Naive B cell (primary cell): Measurements from ENCODE around the gene USP25. TPM values are rescaled to one million over a fixed set of nuclear protein-coding genes. Genes with fewer than 3 reads are reported as not detected.

Experiments used
- ATAC-seq, 2 donors: fragments of 150-1000 bp; cut with Tn5 transposase; 2 replicates each; pipeline ENCODE4 v1.10.0; 2021; ENCODE audit warnings: low read depth in 2 of 2, mild to moderate bottlenecking in 2 of 2, moderate library complexity in 2 of 2
- DNase-seq: peaks from one replicate; pipeline ENCODE4 v3.0.0; 2022
- H3K27ac Mint-ChIP-seq, 6 donors: one replicate each; pipeline ENCODE4 v1.8.0; 2020 to 2022; ENCODE audit warnings: mild to moderate bottlenecking in 6 of 6, mixed read lengths in 6 of 6, moderate library complexity in 5 of 6, inconsistent platforms in 2 of 6
- H3K27me3 Mint-ChIP-seq, 3 donors: one replicate each; pipeline ENCODE4 v1.8.0; 2021 to 2022; ENCODE audit warnings: mixed read lengths in 3 of 3, mild to moderate bottlenecking in 1 of 3
- H3K36me3 Mint-ChIP-seq, 2 donors: one replicate each; pipeline ENCODE4 v1.8.0; 2020 to 2022; ENCODE audit warnings: mixed read lengths in 2 of 2, inconsistent platforms in 1 of 2, mild to moderate bottlenecking in 1 of 2
- H3K4me1 Mint-ChIP-seq, 3 donors: one replicate each; pipeline ENCODE4 v1.8.0; 2020 to 2022; ENCODE audit warnings: mixed read lengths in 3 of 3, inconsistent platforms in 1 of 3, mild to moderate bottlenecking in 1 of 3, moderate library complexity in 1 of 3
- H3K4me3 Mint-ChIP-seq, 8 donors: one replicate each; pipeline ENCODE4 v1.8.0; 2020 to 2022; ENCODE audit warnings: mild to moderate bottlenecking in 8 of 8, mixed read lengths in 8 of 8, moderate library complexity in 8 of 8, inconsistent platforms in 2 of 8
- H3K9me3 Mint-ChIP-seq, 7 donors: one replicate each; pipeline ENCODE4 v1.8.0; 2020 to 2022; ENCODE audit warnings: mixed read lengths in 7 of 7, mild to moderate bottlenecking in 5 of 7, inconsistent platforms in 2 of 7, moderate library complexity in 1 of 7
- polyA plus RNA-seq, 6 donors: library from polyadenylated mRNA; unstranded; fragments of 300-500 nt; fragmentation: Illumina TruSeq; gene quantifications; one replicate each; pipeline ENCODE4 v1.2.3, GENCODE V29; 2021; ENCODE audit warnings: low read depth in 6 of 6

Gene USP25
- polyA plus RNA-seq, 6 donors from 2014 or later = 9.7 to 19.7 (median 13.3) TPM

DNA sequence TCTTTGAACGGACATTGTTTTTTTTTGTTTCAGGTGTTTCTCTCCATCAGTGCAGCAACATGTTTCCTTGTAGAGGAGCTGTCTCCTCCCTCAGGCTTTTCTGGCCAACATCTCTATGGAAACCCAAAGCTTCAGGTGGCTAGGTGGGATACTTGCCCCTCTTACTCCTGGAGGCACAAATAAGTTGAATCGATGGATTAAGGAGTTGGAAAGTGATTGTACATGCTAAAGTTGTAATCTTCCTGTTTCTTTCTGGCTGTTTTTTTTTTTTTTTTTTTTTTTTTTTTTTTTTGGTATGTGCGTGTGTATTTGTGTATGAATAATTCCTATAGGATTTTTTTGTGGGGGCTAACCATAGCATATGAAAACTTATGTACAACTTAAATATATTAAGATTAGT, 10.6 kb downstream of the USP25 start:
- peaks cover 0 to 9% of the 10 kb centered on the region in 2 donors for H3K36me3 Mint-ChIP-seq
- peaks cover 54 to 89% (median 88%) of the 10 kb centered on the region in 3 donors for H3K4me1 Mint-ChIP-seq
- peak overlapping the region in 1 of 8 donors; percentile 41 for H3K4me3 Mint-ChIP-seq
- peak overlapping the region in 1 of 6 donors; percentile 19 for H3K27ac Mint-ChIP-seq
- no peaks in the 10 kb centered on the region for H3K9me3 Mint-ChIP-seq
- DNase-seq = no peak
- ATAC-seq = no peak
- no peaks in the 10 kb centered on the region for H3K27me3 Mint-ChIP-seq

DNA sequence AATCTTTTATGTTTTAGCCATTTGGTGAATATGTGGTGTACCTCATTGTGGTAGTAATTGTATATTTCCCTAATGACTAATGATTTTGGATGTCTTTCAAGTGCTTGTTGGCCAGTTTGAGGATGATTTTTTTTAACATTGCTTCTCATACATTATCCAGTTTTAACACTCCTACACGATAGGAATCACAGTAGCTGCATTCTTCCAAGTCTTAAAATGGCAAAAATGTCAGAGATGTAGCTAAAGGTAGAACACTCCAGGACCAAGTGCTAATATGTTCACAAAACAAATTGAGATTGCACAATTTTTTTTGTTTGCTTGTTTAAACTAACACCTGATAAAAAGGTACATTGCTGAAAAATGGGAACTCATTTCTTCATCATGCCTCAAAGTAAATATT, 11.7 kb downstream of the USP25 start:
- H3K27ac Mint-ChIP-seq = peak overlapping the region in 2 of 6 donors; percentile 16 to 67
- peaks cover 53 to 87% (median 82%) of the 10 kb centered on the region in 3 donors for H3K4me1 Mint-ChIP-seq
- H3K9me3 Mint-ChIP-seq = peaks cover 0 to 1% (median 0%) of the 10 kb centered on the region in 7 donors
- H3K4me3 Mint-ChIP-seq = no peak overlapping the region
- H3K27me3 Mint-ChIP-seq = no peaks in the 10 kb centered on the region
- ATAC-seq = no peak
- DNase-seq = no peak
- H3K36me3 Mint-ChIP-seq = peaks cover 0 to 14% of the 10 kb centered on the region in 2 donors

DNA sequence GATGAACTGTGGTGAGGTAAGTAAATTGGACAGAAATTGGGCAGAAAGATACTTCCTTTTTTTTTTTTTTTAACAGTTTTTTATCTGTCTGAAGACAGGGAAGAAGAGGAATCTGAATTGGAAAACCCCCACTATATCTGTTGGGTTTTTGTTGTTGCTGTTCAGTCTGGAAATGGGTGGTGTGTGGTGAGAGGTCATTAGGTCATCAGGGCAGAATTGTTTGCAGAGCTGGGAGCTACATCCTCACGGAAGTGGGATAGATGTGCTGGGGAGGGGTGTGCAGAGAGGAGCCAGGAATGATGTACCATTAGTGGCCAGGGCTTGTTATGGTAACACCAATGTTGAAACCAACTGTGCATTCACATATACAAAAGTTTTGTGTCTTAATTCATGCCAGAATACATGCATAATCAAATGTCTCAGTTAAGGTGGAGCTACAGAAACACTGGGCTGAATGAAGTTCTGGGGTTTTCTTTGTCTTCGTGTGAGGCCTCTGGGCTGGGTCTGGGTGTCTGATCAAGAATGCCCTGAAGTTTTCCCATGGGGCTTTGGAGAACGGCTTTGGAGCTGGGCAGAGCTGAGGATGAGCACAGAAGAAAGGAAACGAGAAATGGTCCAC, 12.4 kb downstream of the USP25 start:
- Mint-ChIP-seq H3K36me3 (peaks cover 0 to 14% of the 10 kb centered on the region in 2 donors), H3K27ac (peak overlapping the region in 5 of 6 donors; percentile 60 to 93 (median 67)), H3K27me3 (no peaks in the 10 kb centered on the region), H3K9me3 (peaks cover 0 to 1% (median 0%) of the 10 kb centered on the region in 7 donors), H3K4me1 (peaks cover 49 to 82% (median 80%) of the 10 kb centered on the region in 3 donors), H3K4me3 (peak overlapping the region in 1 of 8 donors; percentile 36)
- DNase-seq (no peak), ATAC-seq (no peak)

DNA sequence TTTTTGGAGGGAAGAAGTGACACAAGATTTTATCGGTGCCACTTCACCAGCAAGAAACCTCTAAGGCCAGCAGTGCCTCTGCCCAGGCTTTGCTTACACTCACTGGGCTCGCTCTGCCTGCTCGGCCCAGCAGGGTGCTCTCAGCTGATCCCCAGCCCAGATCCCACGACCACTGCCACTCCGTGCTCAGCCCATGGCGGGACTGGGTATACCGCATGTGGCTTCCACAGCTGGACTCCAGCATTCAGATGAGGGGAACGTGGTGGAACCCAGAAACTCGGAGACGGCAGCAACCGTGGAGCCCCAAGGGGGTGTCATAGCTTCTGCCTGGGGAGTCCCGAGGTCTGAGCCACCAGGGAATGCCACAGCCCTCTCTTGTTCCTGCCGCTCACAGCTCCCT, 12.9 kb downstream of the USP25 start:
- no peak overlapping the region for H3K4me3 Mint-ChIP-seq

DNA sequence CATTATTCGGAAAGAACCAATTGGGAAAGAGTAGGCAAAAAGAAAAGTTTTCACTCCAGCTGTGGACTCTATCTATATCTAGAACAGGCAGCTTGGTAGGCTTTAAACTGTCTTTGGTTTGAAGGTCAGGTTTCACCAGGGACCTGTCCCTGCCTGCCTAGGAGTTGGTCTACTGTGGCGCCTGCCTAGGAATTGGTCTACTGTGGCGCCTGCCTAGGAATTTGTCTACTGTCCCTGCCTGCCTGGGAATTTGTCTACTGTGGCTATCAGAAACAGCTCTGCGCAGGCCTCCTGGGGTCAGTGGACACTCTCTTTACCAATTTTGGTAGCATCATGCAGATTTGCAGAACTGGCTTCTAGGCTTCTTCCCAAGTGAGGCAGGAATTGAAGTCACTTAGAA, 13.8 kb downstream of the USP25 start:
- Mint-ChIP-seq H3K4me3 (peak overlapping the region in 1 of 8 donors; percentile 25), H3K9me3 (peaks cover 0 to 1% (median 0%) of the 10 kb centered on the region in 7 donors), H3K4me1 (peaks cover 47 to 85% (median 79%) of the 10 kb centered on the region in 3 donors), H3K27me3 (no peaks in the 10 kb centered on the region), H3K36me3 (peaks cover 0 to 9% of the 10 kb centered on the region in 2 donors), H3K27ac (peak overlapping the region in 3 of 6 donors; percentile 21 to 60 (median 29))
- ATAC-seq (no peak), DNase-seq (no peak)

More for the DNA sequence above, 12.9 kb downstream of the USP25 start:
- ATAC-seq (no peak), DNase-seq (no peak)
- Mint-ChIP-seq H3K27ac (peak overlapping the region in 1 of 6 donors; percentile 21), H3K9me3 (peaks cover 0 to 1% (median 0%) of the 10 kb centered on the region in 7 donors), H3K27me3 (no peaks in the 10 kb centered on the region), H3K36me3 (peaks cover 0 to 14% of the 10 kb centered on the region in 2 donors), H3K4me1 (peaks cover 49 to 83% (median 81%) of the 10 kb centered on the region in 3 donors)

DNA sequence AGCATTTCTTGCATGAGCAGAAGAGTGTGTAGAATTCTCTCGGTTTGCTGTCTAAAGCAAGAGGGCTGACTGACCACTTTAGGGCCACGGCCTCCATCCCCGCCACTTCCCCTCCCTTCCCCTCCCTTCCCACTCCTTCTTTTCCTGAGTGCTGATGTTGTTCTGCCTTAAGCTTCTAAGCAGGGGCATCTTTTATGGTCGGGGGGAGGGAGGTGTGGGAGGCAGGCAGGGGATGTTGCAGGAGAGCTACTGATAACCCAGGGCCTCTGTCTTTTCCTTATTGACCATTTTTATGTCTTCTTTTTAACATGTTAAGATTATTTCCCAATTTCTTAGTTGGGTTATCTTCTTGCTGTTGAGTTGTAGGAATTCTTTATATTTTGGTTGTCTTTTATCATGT, 15.1 kb downstream of the USP25 start:
- Mint-ChIP-seq H3K27ac (peak overlapping the region in 1 of 6 donors; percentile 85), H3K9me3 (peaks cover 0 to 1% (median 0%) of the 10 kb centered on the region in 7 donors), H3K4me1 (peaks cover 47 to 85% (median 79%) of the 10 kb centered on the region in 3 donors), H3K4me3 (no peak overlapping the region), H3K36me3 (peaks cover 0 to 15% of the 10 kb centered on the region in 2 donors), H3K27me3 (no peaks in the 10 kb centered on the region)
- DNase-seq (no peak), ATAC-seq (no peak)

DNA sequence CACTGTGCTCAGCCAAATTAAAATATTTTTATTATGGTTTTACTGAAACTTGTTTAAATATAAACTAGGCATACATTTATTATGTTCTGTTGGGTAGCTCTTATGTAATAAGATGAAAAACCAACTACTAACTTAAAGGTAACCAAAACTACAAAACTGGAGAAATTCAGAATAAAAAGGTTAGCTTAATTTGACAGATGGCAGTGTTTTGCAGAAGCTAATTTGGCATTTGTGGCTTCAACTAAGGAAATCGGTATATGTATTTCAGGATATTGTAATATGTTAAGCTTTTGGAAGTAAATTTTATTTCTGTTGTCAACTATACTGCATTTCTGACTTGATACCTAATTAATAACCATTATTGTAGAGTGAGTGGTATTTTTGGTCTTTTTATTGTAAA, 18.8 kb downstream of the USP25 start:
- Mint-ChIP-seq H3K4me1 (peaks cover 46 to 82% (median 75%) of the 10 kb centered on the region in 3 donors), H3K27me3 (no peaks in the 10 kb centered on the region), H3K4me3 (no peak overlapping the region), H3K27ac (peak overlapping the region in 2 of 6 donors; percentile 11 to 59), H3K36me3 (peaks cover 0 to 11% of the 10 kb centered on the region in 2 donors), H3K9me3 (peaks cover 0 to 1% (median 0%) of the 10 kb centered on the region in 7 donors)
- ATAC-seq (no peak), DNase-seq (no peak)

DNA sequence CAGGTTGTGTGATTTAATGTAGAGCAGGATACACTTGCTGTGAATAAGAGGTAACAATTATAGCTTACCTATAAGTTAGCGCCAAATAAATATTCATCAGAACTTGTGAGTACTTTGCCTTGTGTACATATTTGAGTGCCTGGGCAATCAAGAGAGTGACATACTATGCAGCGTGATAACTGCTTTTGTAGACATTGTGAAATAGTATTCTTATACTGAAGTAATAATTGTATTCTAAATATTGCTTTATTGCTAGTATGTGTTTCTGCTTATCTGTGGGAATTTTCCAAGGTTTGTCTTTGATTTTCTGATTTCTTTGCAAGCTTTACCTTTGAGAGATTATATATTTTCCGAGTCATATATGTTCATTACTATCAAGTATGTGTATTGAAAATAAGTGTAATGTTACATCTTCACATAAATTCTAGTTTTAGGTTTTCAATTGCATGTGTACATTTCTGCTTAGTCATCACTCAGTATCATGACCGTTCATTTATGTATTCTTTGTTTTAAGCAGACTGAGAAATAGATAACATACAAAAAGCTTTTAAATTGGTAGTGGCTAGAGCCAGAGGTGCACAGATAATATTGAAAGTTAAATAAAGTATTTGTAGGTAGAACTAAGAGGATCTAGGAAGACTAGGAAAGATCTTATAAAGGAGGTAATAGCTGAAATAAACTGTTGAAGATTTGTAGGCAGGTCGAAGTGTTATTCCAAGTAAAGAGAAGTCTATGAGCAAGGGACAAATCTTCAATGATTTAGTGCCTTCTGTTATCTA, 19.5 kb downstream of the USP25 start:
- peak overlapping the region in 1 of 8 donors; percentile 61 for H3K4me3 Mint-ChIP-seq
- H3K27me3 Mint-ChIP-seq = no peaks in the 10 kb centered on the region
- ATAC-seq (no peak), DNase-seq (no peak)
- peaks cover 46 to 82% (median 75%) of the 10 kb centered on the region in 3 donors for H3K4me1 Mint-ChIP-seq
- H3K27ac Mint-ChIP-seq = peak overlapping the region in 5 of 6 donors; percentile 13 to 65 (median 44)
- peaks cover 0 to 11% of the 10 kb centered on the region in 2 donors for H3K36me3 Mint-ChIP-seq
- H3K9me3 Mint-ChIP-seq = peaks cover 0 to 1% (median 0%) of the 10 kb centered on the region in 7 donors

DNA sequence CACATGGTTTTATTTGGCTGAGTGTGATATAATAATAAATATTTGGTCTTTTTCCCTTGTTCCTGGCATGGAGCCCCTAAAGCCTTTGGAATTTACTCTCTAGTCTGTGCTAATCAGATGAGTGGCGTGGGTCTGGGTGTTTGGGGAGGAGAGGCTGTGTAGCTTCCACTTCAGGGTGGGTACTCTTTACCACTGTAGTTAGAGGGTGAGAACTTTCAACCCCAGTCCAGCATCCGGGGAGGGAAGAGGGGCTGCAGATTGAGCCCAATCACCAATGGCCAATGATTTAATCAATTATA, 20.0 kb downstream of the USP25 start:
- Mint-ChIP-seq H3K27me3 (no peaks in the 10 kb centered on the region), H3K36me3 (peaks cover 0 to 11% of the 10 kb centered on the region in 2 donors), H3K4me3 (peak overlapping the region in 2 of 8 donors; percentile 61 to 72), H3K4me1 (peaks cover 52 to 82% (median 75%) of the 10 kb centered on the region in 3 donors), H3K9me3 (peaks cover 0 to 1% (median 0%) of the 10 kb centered on the region in 7 donors), H3K27ac (peak overlapping the region in 4 of 6 donors; percentile 20 to 65 (median 53))
- no peak for ATAC-seq
- no peak for DNase-seq

DNA sequence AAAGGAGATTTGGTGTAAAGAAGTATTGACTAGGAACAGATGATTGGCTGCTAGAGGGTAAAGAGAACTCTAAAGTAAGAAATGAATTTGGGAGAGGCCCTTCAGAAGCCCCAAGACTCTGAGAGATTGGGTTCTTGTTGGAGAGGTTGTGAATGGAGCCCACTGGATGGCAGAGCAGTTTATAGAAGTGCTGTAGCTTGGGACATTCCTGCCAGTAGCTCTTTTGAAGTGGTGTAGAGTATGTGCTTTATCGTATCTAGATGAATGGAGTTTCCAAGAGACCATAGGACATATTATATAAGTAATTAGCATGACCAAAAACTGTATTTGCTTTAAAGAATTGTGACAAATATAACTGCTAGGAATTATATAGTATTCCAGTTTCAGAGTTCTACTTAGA, 21.3 kb downstream of the USP25 start:
- H3K27ac Mint-ChIP-seq = peak overlapping the region in 1 of 6 donors; percentile 58
- ATAC-seq (no peak), DNase-seq (no peak)
- H3K36me3 Mint-ChIP-seq = peaks cover 0 to 14% of the 10 kb centered on the region in 2 donors
- H3K4me3 Mint-ChIP-seq = peak overlapping the region in 1 of 8 donors; percentile 7
- H3K4me1 Mint-ChIP-seq = peaks cover 55 to 85% (median 77%) of the 10 kb centered on the region in 3 donors
- H3K27me3 Mint-ChIP-seq = no peaks in the 10 kb centered on the region
- H3K9me3 Mint-ChIP-seq = peaks cover 0 to 7% (median 0%) of the 10 kb centered on the region in 7 donors

DNA sequence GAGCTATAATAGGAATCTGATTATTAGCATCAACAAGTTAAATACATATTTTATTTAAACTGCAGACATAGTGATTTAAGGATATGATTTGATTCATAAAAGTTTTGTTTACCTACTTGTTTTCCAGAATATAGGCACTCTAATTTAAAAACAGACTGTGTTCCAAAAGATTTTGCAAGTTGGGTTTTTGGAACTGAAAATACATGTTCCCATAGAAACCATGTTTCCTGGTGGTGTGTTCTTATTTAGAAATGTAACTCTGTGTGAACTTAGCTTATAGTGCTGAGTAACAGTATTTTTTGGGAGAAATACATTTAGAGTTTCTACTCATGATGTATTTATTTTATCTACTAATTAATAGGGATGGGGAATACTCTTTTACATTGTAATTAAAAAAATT, 21.8 kb downstream of the USP25 start:
- peaks cover 0 to 8% (median under 1%) of the 10 kb centered on the region in 7 donors for H3K9me3 Mint-ChIP-seq
- H3K36me3 Mint-ChIP-seq = peaks cover under 1 to 15% of the 10 kb centered on the region in 2 donors
- H3K27me3 Mint-ChIP-seq = no peaks in the 10 kb centered on the region
- ATAC-seq (no peak), DNase-seq (no peak)
- peak overlapping the region in 1 of 6 donors; percentile 9 for H3K27ac Mint-ChIP-seq
- no peak overlapping the region for H3K4me3 Mint-ChIP-seq
- peaks cover 56 to 90% (median 77%) of the 10 kb centered on the region in 3 donors for H3K4me1 Mint-ChIP-seq

DNA sequence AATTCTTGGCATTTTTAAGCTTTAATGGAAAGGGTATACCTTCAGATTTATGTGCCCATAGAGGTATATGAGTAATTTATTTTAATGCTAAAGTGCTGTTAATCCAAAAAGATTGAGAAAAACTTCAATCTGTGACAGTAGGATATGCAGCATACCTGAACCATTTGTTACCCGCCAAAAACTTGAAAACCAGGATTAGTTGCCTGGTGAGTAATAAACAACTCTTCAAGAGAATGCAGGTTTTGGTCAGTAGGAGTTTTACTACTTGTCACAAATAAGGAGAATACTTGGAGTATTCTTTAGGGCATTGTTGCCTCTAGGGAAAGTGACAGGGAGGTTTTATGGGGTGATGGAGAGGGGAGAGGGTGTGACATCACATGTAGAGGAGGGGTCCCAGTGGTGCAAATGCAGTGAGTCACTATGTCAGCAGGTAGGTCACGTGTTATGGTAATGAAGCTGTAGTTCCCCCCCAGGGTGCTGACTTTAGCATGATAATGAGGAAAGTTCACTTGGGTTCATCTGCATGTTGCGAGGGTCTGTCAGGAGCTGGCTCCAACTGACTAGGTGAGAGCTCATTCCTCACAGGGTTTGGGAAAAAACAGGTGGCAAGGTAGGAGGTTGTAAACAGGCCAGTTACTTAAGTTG, 23.1 kb downstream of the USP25 start:
- peak overlapping the region in 4 of 6 donors; percentile 31 to 74 (median 54) for H3K27ac Mint-ChIP-seq
- H3K4me3 Mint-ChIP-seq = no peak overlapping the region
- peak in 1 of 2 donors; percentile 20 for ATAC-seq
- peaks cover 14 to 27% of the 10 kb centered on the region in 2 donors for H3K36me3 Mint-ChIP-seq
- no peaks in the 10 kb centered on the region for H3K27me3 Mint-ChIP-seq
- no peak for DNase-seq
- H3K4me1 Mint-ChIP-seq = peaks cover 64 to 96% (median 86%) of the 10 kb centered on the region in 3 donors
- peaks cover 3 to 21% (median 9%) of the 10 kb centered on the region in 7 donors for H3K9me3 Mint-ChIP-seq

DNA sequence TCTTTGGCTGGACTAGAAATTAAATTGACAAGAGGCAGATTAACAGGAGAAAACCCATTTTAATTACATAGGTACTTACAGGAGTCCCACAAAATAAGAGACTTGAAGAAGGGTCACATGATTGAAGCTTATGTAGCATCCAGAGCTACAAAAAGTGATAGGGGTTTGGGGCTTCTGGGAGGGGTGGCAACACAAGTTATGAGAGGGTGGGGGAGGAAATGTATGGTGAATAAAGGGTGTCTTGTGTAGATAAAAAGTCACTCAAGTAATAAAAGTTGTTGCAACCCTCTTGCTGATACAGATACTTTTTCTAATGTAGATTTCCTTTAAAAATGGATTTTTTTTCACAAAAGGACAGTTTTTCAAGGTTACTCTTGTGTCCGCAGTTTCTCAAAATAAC, 24.0 kb downstream of the USP25 start:
- Mint-ChIP-seq H3K36me3 (peaks cover 19 to 27% of the 10 kb centered on the region in 2 donors), H3K9me3 (peaks cover 3 to 27% (median 13%) of the 10 kb centered on the region in 7 donors), H3K4me3 (peak overlapping the region in 2 of 8 donors; percentile 48 to 61), H3K27me3 (no peaks in the 10 kb centered on the region), H3K4me1 (peaks cover 70 to 96% (median 88%) of the 10 kb centered on the region in 3 donors), H3K27ac (no peak overlapping the region)
- DNase-seq (no peak), ATAC-seq (no peak)
